Activated CD8-positive, alpha-beta T cell treated with anti-CD3 and anti-CD28 coated beads for 36 hours (primary cell): ENCODE measurements around the gene ARRDC3. TPM values are rescaled to one million over a fixed set of nuclear protein-coding genes. Genes with fewer than 3 reads are reported as not detected.

ENCODE experiments used
- ATAC-seq: fragments of 200-7000 bp; cut with Tn5 transposase; one replicate; pipeline ENCODE4 v1.10.0; 2021; ENCODE audit warnings: mild to moderate bottlenecking, moderate library complexity
- CTCF ChIA-PET: fragments of 350-600 bp; sonication (Branson Sonifier 250); formaldehyde crosslinking; loops from one replicate; lab custom pipeline; 2021; ENCODE audit warnings: antibody characterized with exemption; lab: Charles Lee
- POLR2A ChIA-PET: fragments of 350-600 bp; sonication (Branson Sonifier 250); formaldehyde crosslinking; loops from one replicate; lab custom pipeline; 2021; ENCODE audit warnings: antibody characterized with exemption; lab: Charles Lee
- DNase-seq: peaks from one replicate; pipeline ENCODE4 v3.0.0-alpha.2; 2020
- H3K27ac Mint-ChIP-seq: one replicate; pipeline ENCODE4 v1.8.0; 2021; ENCODE audit warnings: mild to moderate bottlenecking, mixed read lengths
- H3K27me3 Mint-ChIP-seq: one replicate; pipeline ENCODE4 v1.8.0; 2021; ENCODE audit warnings: mixed read lengths
- H3K36me3 Mint-ChIP-seq: one replicate; pipeline ENCODE4 v1.8.0; 2021; ENCODE audit warnings: low read depth, mixed read lengths
- H3K4me1 Mint-ChIP-seq: one replicate; pipeline ENCODE4 v1.8.0; 2021; ENCODE audit warnings: low read depth, mixed read lengths
- H3K4me3 Mint-ChIP-seq: one replicate; pipeline ENCODE4 v1.8.0; 2021; ENCODE audit warnings: mild to moderate bottlenecking, moderate library complexity, mixed read lengths
- H3K9me3 Mint-ChIP-seq: one replicate; pipeline ENCODE4 v1.8.0; 2021; ENCODE audit warnings: mixed read lengths
- CTCF ChIP-seq: fragments of 200-600 bp; IDR thresholded peaks from one replicate; pipeline ENCODE4 v1.8.0; 2022; ENCODE audit warnings: antibody characterized with exemption, mild to moderate bottlenecking
- intact Hi-C: fragments of 100-400 bp; cut with micrococcal nuclease; formaldehyde crosslinking; loops from one replicate; pipeline ENCODE4 v1.10.0; 2022
- total RNA-seq, 2 experiments: library from RNA; stranded (reverse); gene quantifications; one replicate each; pipeline ENCODE4 v1.2.3, GENCODE V29; 2021

Gene ARRDC3
- total RNA-seq = 10 to 100 TPM; 35.4 to 39.2 TPM

- intact Hi-C loops = loop anchor here (2.0 to 10.0 kb wide), 4 partner anchors 102 to 518 kb away; no protein-coding TSS in a partner anchor
- Mint-ChIP-seq H3K36me3 (peaks cover 23% of the 10 kb centered on the region), H3K9me3 (no peaks in the 10 kb centered on the region), H3K4me1 (peaks cover 14% of the 10 kb centered on the region), H3K27ac (peak within 1 kb of the TSS; percentile 98), H3K4me3 (peak within 1 kb of the TSS; percentile 93), H3K27me3 (no peaks in the 10 kb centered on the region)
- peak; percentile 96 for DNase-seq
- ATAC-seq = peak; percentile 63
- POLR2A ChIA-PET = interaction anchor here (0.7 to 2.7 kb wide), 24 partner anchors 10 to 510 kb away, joined by 3 to 40 read pairs (median 4); no protein-coding TSS in a partner anchor
- CTCF ChIA-PET = interaction anchor here (0.5 to 7.2 kb wide), 33 partner anchors 9 to 903 kb away, joined by 3 to 149 read pairs (median 13); no protein-coding TSS in a partner anchor
- no peak for TF ChIP-seq CTCF
These were observed at the start of gene ARRDC3 for GRCh38 chr5:91383027-91383955. TSS of gene ARRDC3 (minus strand) at chr5:91383317. CDS start at chr5:91383092, 225 bp downstream.

- ATAC-seq (no peak), DNase-seq (no peak)
- H3K27me3 Mint-ChIP-seq = no peaks in the 10 kb centered on the region
- H3K4me1 Mint-ChIP-seq = peaks cover 24% of the 10 kb centered on the region
- CTCF ChIA-PET = interaction anchor here (6.9 kb wide), 1 partner anchor 12 kb away, joined by 53 read pairs; no protein-coding TSS in a partner anchor
- no peak overlapping the region for H3K4me3 Mint-ChIP-seq
- POLR2A ChIA-PET = no interaction called here
- H3K36me3 Mint-ChIP-seq = peaks cover 7% of the 10 kb centered on the region
- intact Hi-C loops = no loop called here
- peaks cover 11% of the 10 kb centered on the region for H3K9me3 Mint-ChIP-seq
- H3K27ac Mint-ChIP-seq = no peak overlapping the region
- TF ChIP-seq CTCF = no peak
These were observed 47.8 kb upstream of the ARRDC3 start for GRCh38 chr5:91430949-91431348.

- no peak for ATAC-seq
- TF ChIP-seq CTCF = no peak
- ChIA-PET POLR2A (no interaction called here), CTCF (no interaction called here)
- no peak overlapping the region for H3K4me3 Mint-ChIP-seq
- H3K9me3 Mint-ChIP-seq = peaks cover 3% of the 10 kb centered on the region
- H3K27me3 Mint-ChIP-seq = no peaks in the 10 kb centered on the region
- peaks cover 9% of the 10 kb centered on the region for H3K4me1 Mint-ChIP-seq
- DNase-seq = no peak
- H3K36me3 Mint-ChIP-seq = peaks cover 2% of the 10 kb centered on the region
- H3K27ac Mint-ChIP-seq = no peak overlapping the region
- intact Hi-C loops = loop anchor here (5.0 kb wide), 1 partner anchor 558 kb away; no protein-coding TSS in a partner anchor
These were observed 41.7 kb upstream of the ARRDC3 start for GRCh38 chr5:91424638-91425436.

- TF ChIP-seq CTCF = no peak
- Mint-ChIP-seq H3K9me3 (peaks cover 2% of the 10 kb centered on the region), H3K4me1 (peaks cover 14% of the 10 kb centered on the region), H3K27me3 (no peaks in the 10 kb centered on the region), H3K36me3 (no peaks in the 10 kb centered on the region), H3K27ac (no peak overlapping the region), H3K4me3 (no peak overlapping the region)
- no peak for DNase-seq
- ChIA-PET CTCF (interaction anchor here (2.3 kb wide), 1 partner anchor 559 kb away, joined by 9 read pairs; no protein-coding TSS in a partner anchor), POLR2A (interaction anchor here (0.7 kb wide), 1 partner anchor 257 kb away, joined by 4 read pairs; no protein-coding TSS in a partner anchor)
- intact Hi-C loops = loop anchor here (5.0 kb wide), 1 partner anchor 557 kb away; no protein-coding TSS in a partner anchor
- no peak for ATAC-seq
These were observed 40.8 kb upstream of the ARRDC3 start for GRCh38 chr5:91423871-91424270.
